Activated CD8-positive, alpha-beta memory T cell treated with anti-CD3 and anti-CD28 coated beads, Interleukin-2, amount 10 ng/mL, durations not matched to agents 7 days and 5 days (primary cell): ENCODE results near the gene SCUBE2. TPM values are rescaled to one million over a fixed set of nuclear protein-coding genes. Genes with fewer than 3 reads are reported as not detected.
"Not testable (repeated sequence)": the region's sequence is repeated elsewhere in the genome, so short reads cannot be mapped to it uniquely, and the experiment has no call there.

Experiments
- ATAC-seq: fragments of 150-1000 bp; cut with Tn5 transposase; one replicate; pipeline ENCODE4 v1.10.0; 2021; ENCODE audit warnings: moderate library complexity
- CTCF ChIA-PET: fragments of 350-600 bp; sonication (Branson Sonifier 250); formaldehyde crosslinking; loops from one replicate; lab custom pipeline; 2021; ENCODE audit warnings: antibody characterized with exemption; lab: Charles Lee
- DNase-seq: peaks from one replicate; pipeline ENCODE4 v3.0.0-alpha.2; 2020
- H3K27ac Mint-ChIP-seq: one replicate; pipeline ENCODE4 v1.8.0; 2021; ENCODE audit warnings: mild to moderate bottlenecking, mixed read lengths
- H3K27me3 Mint-ChIP-seq: one replicate; pipeline ENCODE4 v1.8.0; 2021; ENCODE audit warnings: mixed read lengths
- H3K36me3 Mint-ChIP-seq: one replicate; pipeline ENCODE4 v1.8.0; 2021; ENCODE audit warnings: mild to moderate bottlenecking, mixed read lengths
- H3K4me1 Mint-ChIP-seq: one replicate; pipeline ENCODE4 v1.8.0; 2021; ENCODE audit warnings: mixed read lengths
- H3K4me3 Mint-ChIP-seq: one replicate; pipeline ENCODE4 v1.8.0; 2021; ENCODE audit warnings: mild to moderate bottlenecking, moderate library complexity, mixed read lengths
- H3K9me3 Mint-ChIP-seq: one replicate; pipeline ENCODE4 v1.8.0; 2022; ENCODE audit warnings: low read depth, mixed read lengths
- total RNA-seq, 2 experiments: library from RNA; stranded (reverse); gene quantifications; one replicate each; pipeline ENCODE4 v1.2.3, GENCODE V29; 2021

SCUBE2 gene
- total RNA-seq, 2 experiments from 2014 or later = not detected

DNA sequence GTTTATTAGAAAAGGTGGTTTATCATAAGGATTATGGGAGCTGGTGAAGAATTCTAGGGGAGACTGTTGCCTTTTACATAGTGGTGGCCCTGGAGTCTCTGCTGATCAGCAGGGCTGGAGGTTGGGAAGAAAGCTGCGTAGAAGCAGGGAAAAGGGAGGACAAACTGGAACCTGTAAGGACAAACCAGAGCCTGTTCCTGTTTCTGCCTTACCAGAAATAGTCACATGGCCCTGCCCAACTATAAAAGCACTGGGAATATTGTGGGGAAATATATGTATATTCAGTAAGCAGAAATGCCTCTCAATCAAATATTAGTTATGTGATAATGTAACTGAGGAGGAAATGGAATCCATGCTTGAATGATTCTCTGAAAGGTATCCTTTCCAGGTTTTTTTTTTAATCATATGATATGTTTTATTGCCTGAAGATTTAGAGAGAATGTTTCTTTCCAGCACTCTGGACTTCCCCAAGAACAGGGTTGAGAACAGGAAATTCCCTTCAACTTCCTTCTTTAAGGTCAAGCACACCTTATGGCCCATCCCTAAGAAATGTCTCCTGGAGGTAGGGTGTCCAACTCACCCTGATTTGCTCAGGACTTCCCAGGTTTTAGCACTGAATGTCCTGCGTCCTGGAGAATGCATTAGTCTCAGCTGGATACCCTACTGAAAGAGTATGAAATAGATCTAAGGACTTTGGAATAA lies 33.9 kb upstream of the SCUBE2 start:
- Mint-ChIP-seq H3K4me3 (no peak overlapping the region), H3K4me1 (peaks cover 11% of the 10 kb centered on the region), H3K27ac (no peak overlapping the region), H3K36me3 (peaks cover 2% of the 10 kb centered on the region), H3K27me3 (peaks cover 12% of the 10 kb centered on the region), H3K9me3 (no peaks in the 10 kb centered on the region)
- DNase-seq (no peak), ATAC-seq (no peak)
- CTCF ChIA-PET = interaction anchor here (1.2 to 1.4 kb wide), 2 partner anchors 8 to 12 kb away, joined by 4 to 5 read pairs; no protein-coding TSS in a partner anchor

DNA sequence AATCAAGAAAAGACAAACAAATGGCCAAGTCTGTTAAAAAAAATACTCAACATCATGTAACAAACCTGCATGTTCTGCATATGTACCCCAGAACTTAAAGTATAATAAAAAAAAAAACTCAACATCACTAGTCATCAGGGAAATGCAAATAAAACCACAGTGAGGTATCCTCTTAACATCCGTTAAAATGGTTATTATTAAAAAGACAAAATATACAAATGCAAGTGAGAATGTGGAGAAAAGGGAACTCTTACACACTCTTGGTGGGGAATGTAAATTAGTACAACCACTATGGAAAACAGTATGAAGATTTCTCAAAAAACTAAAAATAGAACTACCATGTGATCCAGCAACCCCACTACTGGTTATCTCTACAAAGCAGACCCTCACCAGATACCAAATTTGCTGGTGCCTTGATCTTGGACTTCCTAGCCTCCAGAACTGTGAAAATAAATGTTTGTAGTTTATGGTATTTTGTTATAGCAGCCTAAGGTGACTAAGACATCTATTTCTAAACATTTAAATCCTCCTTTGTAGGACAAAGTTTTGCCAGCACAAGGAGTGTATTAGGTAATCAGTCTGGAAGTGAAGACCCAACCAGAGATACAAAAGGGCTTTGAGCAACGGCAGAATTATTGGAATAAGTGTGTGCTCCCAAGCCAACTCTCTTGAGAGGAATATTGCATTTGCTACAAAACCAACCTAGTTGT lies 32.4 kb upstream of the SCUBE2 start:
- Mint-ChIP-seq H3K4me1 (peaks cover 11% of the 10 kb centered on the region), H3K36me3 (peaks cover 2% of the 10 kb centered on the region), H3K9me3 (no peaks in the 10 kb centered on the region), H3K4me3 (no peak overlapping the region), H3K27me3 (peaks cover 12% of the 10 kb centered on the region), H3K27ac (no peak overlapping the region)
- ATAC-seq = no peak
- CTCF ChIA-PET = interaction anchor here (1.2 to 1.5 kb wide), 2 partner anchors 10 to 14 kb away, joined by 4 to 5 read pairs; no protein-coding TSS in a partner anchor
- no peak for DNase-seq

DNA sequence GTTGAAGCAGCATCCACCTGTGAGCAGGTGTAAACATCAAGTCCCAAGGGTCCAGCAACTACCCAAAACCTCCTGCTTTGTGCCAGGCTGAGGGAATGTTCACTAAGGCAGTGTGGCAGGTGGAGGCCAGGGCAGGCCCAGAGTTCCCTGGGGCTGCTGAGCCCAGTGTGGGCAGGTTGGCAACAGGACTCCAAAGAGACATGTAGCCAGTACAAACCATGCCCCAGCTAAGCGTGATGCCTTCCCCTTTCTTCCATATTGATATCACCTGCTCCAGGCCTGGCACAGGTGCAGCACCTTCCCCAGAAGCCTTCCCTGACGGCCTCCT lies 30.0 kb upstream of the SCUBE2 start:
- Mint-ChIP-seq H3K27ac (no peak overlapping the region), H3K27me3 (peaks cover 12% of the 10 kb centered on the region), H3K4me1 (peaks cover 5% of the 10 kb centered on the region), H3K4me3 (no peak overlapping the region), H3K9me3 (no peaks in the 10 kb centered on the region), H3K36me3 (no peaks in the 10 kb centered on the region)
- ATAC-seq = no peak
- CTCF ChIA-PET = no interaction called here
- no peak for DNase-seq

DNA sequence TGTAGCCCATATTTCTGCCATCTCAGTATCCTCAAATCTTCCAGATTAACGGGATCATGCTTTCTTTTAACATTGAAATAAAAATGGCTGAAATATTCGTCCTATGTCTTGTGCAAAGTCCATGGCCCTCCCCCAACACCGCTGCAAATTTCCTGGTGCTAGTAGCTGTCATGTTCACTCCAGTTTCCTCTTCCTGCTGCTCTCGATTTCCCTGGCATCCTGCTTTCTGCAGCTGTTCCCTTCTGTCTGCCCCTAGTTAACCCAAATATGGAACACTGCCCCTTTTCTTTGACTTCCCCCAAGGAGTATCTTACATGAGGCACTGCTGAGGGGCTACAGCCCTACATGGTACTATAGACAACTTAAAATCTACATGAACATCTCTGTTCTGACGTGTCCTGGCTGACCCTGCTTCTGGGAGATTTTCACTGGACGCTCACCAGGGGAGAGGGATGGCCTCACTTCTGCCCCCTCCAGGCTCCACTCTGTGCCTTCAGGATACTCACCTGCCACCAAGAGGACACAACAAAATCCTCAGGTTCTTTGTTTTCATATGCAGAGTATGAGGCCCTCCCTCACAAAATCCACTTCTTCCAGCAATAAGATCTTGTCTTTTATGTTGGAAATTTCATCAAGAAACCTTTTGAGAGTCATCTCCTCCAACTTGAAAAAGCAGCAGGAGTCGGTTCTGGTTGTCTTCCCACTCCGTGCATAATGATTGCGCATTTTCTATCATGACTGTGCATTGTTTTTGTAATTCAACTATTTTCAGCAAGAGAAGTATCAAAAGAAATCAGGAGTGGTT lies 29.5 kb upstream of the SCUBE2 start:
- Mint-ChIP-seq H3K27me3 (peaks cover 12% of the 10 kb centered on the region), H3K4me1 (peaks cover 2% of the 10 kb centered on the region), H3K9me3 (no peaks in the 10 kb centered on the region), H3K27ac (no peak overlapping the region), H3K4me3 (no peak overlapping the region), H3K36me3 (no peaks in the 10 kb centered on the region)
- no peak for ATAC-seq
- CTCF ChIA-PET = interaction anchor here (1.9 kb wide), 1 partner anchor 17 kb away, joined by 5 read pairs; no protein-coding TSS in a partner anchor
- no peak for DNase-seq

DNA sequence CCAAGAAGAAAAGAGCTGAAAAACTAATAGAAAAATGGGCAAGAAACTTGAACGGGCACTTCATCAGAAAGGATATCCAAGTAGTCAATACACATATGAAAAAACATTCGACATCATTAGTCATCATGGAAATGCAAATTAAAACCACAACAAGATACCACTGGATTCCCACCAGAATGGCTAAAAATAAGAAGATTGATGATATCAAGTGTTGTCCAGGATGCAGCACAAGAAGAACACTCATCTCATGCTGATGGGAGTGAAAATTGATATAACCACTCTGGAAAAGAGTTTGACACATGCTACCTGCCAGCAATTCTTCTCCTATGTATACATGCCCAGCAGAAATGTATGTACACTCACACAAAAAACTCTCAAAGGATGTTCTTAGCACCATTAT lies 26.9 kb upstream of the SCUBE2 start:
- CTCF ChIA-PET = interaction anchor here (0.7 to 1.7 kb wide), 3 partner anchors 19 to 340 kb away, joined by 3 to 7 read pairs (median 4); no protein-coding TSS in a partner anchor
- ATAC-seq (no peak), DNase-seq (no peak)
- Mint-ChIP-seq H3K4me1 (peaks cover under 1% of the 10 kb centered on the region), H3K4me3 (no peak overlapping the region), H3K27me3 (peaks cover 13% of the 10 kb centered on the region), H3K9me3 (peaks cover under 1% of the 10 kb centered on the region), H3K27ac (no peak overlapping the region), H3K36me3 (peaks cover 1% of the 10 kb centered on the region)

DNA sequence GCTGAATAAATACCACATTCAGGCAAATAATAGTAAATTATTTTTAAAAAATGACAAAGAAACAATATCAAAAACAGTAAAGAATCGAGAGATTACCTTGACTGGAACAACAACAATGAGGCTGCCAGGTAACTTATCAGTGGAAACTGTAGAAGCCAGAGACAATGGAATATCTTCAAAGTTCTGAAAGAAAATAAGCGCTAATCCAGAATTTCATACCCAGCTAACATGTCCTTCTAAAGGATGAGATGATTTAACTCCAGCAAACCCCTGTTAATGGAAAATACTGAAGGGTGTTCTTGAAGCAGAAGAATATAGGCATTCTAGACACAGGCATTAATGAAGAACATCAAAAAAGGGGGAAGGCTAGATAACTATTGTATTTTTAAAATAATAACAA lies 20.7 kb upstream of the SCUBE2 start:
- Mint-ChIP-seq H3K4me1 (no peaks in the 10 kb centered on the region), H3K9me3 (peaks cover 15% of the 10 kb centered on the region), H3K4me3 (no peak overlapping the region), H3K27ac (no peak overlapping the region), H3K27me3 (peaks cover 21% of the 10 kb centered on the region), H3K36me3 (peaks cover 7% of the 10 kb centered on the region)
- ATAC-seq (no peak), DNase-seq (no peak)
- CTCF ChIA-PET = no interaction called here

DNA sequence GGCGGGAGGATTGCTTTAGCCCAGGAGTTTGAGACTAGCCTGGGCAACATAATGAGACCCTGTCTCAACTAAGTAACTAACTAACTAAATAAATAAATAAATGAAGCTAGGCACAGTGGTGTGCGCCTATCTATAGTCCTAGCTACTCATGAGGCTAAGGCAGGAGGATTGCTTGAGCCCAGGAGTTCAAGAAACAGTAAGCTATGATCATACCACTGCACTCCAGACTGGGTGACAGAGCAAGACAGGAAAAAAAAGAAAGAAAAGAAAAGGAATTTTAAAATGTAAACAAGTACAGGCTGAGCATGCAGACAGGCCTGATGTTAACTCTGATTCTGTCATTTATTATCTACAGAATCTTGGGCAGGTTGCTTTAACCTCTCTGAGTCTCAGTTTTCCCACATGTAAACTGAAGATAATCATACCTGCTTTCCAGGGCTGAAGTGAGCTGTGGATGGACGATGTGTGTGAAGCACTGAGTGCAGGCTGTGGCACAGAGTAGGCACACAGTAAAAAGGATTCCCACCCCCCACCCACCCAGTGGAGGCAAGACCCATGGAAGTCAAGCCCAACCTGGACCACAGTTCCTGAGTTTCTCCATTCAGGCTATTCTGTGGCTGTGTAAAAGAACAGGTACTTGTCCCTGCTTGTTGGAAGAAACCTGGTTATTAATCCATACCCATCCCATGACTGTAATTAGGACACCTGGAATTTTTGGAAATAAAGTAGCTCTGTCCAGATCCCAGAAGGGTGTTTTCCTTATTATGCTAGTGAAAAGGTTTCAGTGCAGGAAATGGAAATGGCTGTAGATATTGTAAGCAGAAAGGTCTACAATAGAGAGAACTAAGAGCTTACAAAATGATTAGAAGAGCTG lies 18.7 kb upstream of the SCUBE2 start:
- H3K4me3 Mint-ChIP-seq = no peak overlapping the region
- CTCF ChIA-PET = interaction anchor here (1.1 kb wide), 1 partner anchor 94 kb away, joined by 3 read pairs; no protein-coding TSS in a partner anchor
- ATAC-seq = no peak

DNA sequence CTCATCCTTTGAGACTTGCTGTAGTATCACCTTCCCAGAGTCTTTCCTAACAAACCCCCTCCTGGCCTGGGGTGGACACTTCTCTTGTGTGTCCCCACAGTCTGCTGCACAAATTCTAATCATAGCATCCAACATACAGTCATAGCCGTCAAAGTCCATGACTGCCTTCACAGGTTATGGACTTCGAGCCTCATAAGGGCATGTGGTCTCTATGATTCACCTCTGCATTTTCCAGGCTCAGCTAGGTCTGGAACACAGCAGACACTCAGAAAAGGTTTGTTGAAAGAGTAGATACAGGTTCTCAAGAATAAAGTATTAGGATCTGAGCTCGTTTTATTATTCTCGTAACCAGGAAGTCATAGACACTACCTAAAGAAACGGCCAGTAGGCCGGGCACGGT lies 13.2 kb upstream of the SCUBE2 start:
- no peak for DNase-seq
- H3K4me3 Mint-ChIP-seq = no peak overlapping the region
- no peaks in the 10 kb centered on the region for H3K4me1 Mint-ChIP-seq
- no peak for ATAC-seq
- CTCF ChIA-PET = no interaction called here
- H3K27me3 Mint-ChIP-seq = peaks cover 55% of the 10 kb centered on the region
- no peak overlapping the region for H3K27ac Mint-ChIP-seq
- no peaks in the 10 kb centered on the region for H3K36me3 Mint-ChIP-seq
- no peaks in the 10 kb centered on the region for H3K9me3 Mint-ChIP-seq

More for the DNA sequence above, 18.7 kb upstream of the SCUBE2 start:
- Mint-ChIP-seq H3K9me3 (peaks cover 15% of the 10 kb centered on the region), H3K27ac (no peak overlapping the region), H3K36me3 (peaks cover 7% of the 10 kb centered on the region), H3K4me1 (no peaks in the 10 kb centered on the region), H3K27me3 (peaks cover 33% of the 10 kb centered on the region)
- DNase-seq = no peak

DNA sequence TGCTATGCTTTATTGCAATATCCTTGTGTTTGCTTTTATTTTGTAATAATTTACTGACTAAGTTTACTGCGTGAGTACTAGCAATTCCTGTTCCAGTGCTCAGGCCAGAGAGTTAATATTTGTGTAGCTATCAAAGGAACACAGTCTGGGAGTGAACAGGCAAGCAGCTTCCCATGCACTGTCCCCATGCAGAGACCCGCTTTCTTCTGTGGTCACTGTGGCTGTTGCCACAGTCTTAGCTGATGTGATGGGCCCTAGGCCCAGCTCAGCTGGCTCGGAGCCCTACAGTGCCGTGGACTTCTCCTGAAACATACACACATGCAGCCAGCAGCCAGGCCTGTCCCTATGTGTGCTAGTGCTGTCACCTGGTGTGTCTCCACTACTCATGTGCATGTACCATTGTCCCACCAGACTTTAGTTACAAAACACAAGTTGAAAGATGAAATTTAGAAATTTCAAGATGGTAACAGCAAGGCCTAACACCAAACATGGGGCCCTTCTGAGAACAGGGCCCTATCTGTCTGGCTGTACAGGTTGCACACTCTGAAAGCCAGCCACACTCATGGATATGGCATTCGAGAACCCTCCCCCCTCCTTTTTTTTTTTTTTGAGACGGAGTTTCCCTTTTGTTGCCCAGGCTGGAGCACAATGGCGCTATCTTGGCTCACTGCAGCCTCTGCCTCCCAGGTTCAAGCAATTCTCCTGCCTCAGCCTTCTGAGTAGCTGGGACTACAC lies 12.3 kb upstream of the SCUBE2 start:
- no peaks in the 10 kb centered on the region for H3K36me3 Mint-ChIP-seq
- no peak overlapping the region for H3K27ac Mint-ChIP-seq
- H3K4me3 Mint-ChIP-seq = no peak overlapping the region
- CTCF ChIA-PET = no interaction called here
- ATAC-seq = no peak
- no peak for DNase-seq
- peaks cover 56% of the 10 kb centered on the region for H3K27me3 Mint-ChIP-seq
- no peaks in the 10 kb centered on the region for H3K4me1 Mint-ChIP-seq
- no peaks in the 10 kb centered on the region for H3K9me3 Mint-ChIP-seq

DNA sequence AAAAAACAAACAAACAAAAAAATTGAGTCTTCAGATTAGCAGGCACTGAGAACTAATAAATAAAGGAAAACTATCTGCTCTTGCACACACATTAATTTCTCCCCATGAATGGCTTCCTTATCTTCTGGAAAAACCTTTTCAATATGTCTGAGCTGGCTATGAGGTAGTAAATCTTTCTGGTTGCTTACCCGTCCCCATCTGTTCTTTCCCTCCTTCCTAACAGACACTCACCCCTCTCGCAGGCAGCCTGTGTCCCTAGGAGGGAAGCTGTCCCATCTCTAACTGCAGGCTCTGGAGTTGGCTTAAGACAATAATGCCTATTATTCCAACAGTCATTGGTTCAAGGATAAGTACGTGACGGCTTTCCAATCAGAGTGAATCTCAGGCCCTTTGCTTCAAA lies 8.2 kb upstream of the SCUBE2 start:
- Mint-ChIP-seq H3K27ac (no peak overlapping the region), H3K27me3 (peaks cover 39% of the 10 kb centered on the region), H3K9me3 (no peaks in the 10 kb centered on the region), H3K4me3 (no peak overlapping the region), H3K4me1 (no peaks in the 10 kb centered on the region), H3K36me3 (no peaks in the 10 kb centered on the region)
- DNase-seq (no peak), ATAC-seq (no peak)
- CTCF ChIA-PET = no interaction called here

DNA sequence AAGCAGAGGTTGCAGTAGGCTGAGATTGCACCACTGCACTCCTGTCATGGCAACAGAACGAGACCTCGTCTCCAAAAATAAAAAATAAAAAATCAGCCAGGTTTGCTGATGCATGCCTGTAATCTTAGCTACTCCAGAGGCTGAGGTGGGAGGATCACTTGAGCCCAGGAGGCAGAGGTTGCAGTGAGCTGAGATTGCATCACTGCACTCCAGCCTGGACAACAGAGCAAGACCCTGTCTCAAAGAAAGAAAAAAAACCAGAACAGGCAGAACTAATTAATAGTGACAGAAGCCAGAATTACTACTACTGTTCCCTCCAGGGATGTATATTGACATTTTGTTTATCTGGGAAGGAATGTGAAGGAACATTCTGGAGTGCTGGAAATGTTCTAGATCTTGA lies 7.1 kb upstream of the SCUBE2 start:
- peaks cover 39% of the 10 kb centered on the region for H3K27me3 Mint-ChIP-seq
- not testable (repeated sequence) for H3K27ac Mint-ChIP-seq, DNase-seq, H3K4me1 Mint-ChIP-seq, H3K36me3 Mint-ChIP-seq, H3K9me3 Mint-ChIP-seq, H3K4me3 Mint-ChIP-seq, ATAC-seq
- CTCF ChIA-PET = interaction anchor here (1.4 to 2.1 kb wide), 2 partner anchors 39 to 183 kb away, joined by 4 read pairs; no protein-coding TSS in a partner anchor
